GOT3 (cell line): ENCODE results near the gene SLC25A4.
"Not testable (repeated sequence)": the region's sequence is repeated elsewhere in the genome, so short reads cannot be mapped to it uniquely, and the experiment has no call there.

Experiments
- DNase-seq: peaks from one replicate; lab custom pipeline; 2025; ENCODE audit warnings: mixed read lengths; lab: John Stamatoyannopoulos, UW

Gene SLC25A4

DNA sequence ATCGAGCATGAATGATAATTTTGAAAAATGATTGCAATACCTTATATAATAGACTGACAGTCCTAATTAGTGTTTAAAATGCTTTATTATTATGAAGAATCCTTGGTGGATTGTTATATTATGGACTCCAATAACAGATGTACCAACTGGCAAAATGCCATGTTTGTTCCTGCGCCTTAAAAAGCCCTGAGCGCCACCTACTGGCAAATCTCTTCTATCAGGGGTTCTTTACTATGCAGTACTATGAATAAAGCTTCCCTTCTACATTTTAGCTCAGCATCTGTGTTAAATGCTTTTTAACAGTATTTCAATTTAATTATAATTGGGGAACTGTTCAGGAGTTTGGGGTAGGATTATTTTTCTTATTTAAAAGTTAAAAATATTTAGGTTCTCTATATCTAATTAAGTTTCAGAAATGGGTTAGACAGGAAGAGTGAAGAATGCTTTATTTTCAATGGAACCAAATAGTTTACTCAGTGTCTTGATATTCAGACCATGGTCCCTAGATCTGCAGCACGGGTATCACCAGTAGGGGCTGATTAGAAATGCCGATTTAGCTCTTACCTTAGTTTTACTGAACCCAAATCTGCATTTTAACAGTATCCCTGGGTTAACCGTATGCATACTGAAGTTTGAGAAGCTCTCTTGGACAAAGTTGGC is 40.7 kb downstream of the SLC25A4 start:
- DNase-seq = no peak

DNA sequence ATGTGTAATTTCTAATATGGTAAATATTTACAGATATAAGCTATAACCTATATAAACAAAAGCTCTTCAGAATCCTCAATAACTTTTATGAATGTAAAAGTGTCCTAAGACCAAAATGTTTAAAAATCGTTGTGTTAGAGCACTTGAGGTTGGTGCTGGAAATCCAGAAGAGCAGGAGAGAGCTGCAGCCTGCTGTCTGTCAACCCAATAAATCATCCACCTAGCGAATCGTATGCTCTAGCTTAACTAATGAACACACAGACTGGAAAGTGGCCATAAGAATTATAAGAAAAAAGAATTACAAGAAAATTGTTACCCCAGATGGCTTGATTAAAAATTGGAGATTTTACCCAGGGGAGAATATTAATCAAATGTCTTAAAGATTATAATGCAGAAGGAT is 43.7 kb downstream of the SLC25A4 start:
- no peak for DNase-seq

DNA sequence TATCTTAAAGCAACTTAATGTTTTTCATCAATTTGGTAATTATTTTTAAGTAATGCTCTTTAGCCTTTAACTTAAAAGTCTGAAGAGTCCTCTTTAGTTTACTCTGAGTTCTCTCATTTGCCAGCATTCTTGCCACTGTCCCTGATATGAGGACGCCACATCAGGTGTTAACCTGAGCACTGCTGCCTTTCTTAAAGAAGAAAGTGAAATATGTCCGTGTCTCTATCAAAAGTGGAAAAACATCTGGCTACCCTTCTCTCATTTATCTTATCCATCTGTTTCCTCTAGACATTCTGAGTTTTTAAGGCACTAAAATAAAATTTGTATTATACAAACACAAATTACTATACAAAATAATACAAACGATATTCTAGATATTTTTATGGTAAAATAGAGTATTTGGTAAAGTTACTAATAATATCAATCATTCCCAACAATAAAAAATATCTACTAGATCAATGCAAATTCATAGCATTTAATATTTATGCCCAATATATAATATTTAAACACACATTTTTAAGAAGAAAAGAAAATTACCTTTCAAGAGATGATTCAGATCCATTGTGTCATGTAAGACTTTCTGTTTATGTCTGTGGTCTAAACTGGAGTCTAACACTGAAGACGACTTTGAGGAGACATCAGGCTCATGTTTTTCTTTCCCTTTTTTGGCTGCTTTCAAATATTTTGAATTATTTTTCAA is 46.7 kb downstream of the SLC25A4 start:
- no peak for DNase-seq

GRCh38 chr4:185190306-185190856 is 47.3 kb downstream of the SLC25A4 start:
- DNase-seq = no peak

DNA sequence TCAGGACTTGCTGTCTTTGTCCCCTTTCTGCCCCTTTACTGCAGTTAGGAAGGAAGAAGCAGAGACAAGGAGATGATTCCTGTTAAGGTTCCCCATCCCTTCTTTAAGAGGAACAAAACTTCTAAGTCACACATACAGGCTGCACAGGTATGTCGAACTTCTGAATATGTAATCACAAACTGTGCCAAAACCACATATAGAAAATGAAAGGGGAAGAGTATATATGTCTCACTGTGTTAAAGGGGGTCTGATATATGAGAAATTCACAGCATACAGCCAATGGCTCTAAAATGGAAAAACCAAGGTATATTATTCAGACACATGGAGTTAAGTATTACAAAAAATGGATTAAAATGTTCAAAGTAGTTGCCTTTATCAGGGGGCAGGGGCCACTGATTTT is 49.0 kb downstream of the SLC25A4 start:
- DNase-seq = no peak

GRCh38 chr4:185194924-185195888 is 52.1 kb downstream of the SLC25A4 start:
- DNase-seq = no peak

DNA sequence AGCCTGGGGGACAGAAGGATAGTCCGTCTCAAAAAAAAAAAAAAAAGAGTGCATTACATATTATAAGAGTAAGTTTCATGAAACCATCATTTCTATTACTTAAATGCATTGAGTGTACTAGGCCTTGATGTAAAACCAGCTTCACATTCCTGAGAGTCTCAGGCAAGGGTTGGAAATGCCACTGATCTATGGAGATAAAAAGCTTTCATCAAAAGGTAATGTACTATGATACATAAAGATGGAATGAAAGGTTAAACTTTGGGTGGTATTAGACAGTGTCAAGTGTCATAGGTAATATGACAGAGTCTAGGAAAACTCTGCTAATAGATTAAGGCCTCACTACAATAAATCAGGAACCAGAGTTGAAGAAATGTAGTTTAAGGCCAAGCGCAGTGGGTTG is 53.4 kb downstream of the SLC25A4 start:
- no peak for DNase-seq

GRCh38 chr4:185198189-185198588 is 55.1 kb downstream of the SLC25A4 start:
- not testable (repeated sequence) for DNase-seq
